ENCODE measurements around the gene PYGO1. TPM values are rescaled to one million over a fixed set of nuclear protein-coding genes. Genes with fewer than 3 reads are reported as not detected.
A peak's percentile ranks its signal among the peaks of the same experiment; 100 is the strongest.

Gene PYGO1
- total RNA-seq, 1 donor from 2014 or later = 0.02 TPM

DNA sequence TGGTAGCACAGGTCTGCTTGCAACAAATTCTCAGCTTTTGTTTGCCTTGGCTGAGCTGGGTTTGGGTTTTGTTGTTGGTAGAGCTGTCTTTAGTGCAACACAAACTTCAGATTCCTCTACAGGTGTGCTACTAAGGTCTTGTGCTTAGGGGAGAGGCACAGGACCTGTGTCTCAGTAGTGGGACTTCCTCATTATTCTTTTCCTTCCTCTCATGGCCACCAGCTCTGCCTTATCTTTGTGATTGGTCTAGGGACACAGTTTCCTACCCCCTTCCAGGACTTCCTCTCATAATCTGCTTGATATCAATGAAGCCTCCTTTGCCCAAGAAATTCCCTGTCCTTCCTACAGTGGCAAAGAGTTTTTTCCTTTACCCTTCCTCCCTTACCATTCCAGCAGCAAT, 55.2 kb downstream of the PYGO1 start:
- H3K27me3 Mint-ChIP-seq = peaks cover 2% of the 10 kb centered on the region
- no peaks in the 10 kb centered on the region for H3K36me3 Mint-ChIP-seq (ENCODE audit: low read depth)
- intact Hi-C loops (cut with micrococcal nuclease) = no loop called here
- H3K4me1 Mint-ChIP-seq = peaks cover 6% of the 10 kb centered on the region
- H3K9me3 Mint-ChIP-seq = no peaks in the 10 kb centered on the region
- DNase-seq = no peak
- H3K4me3 Mint-ChIP-seq = no peak overlapping the region
- no peak for TF ChIP-seq CTCF (IDR thresholded peaks at IDR 0.05)
- CTCF ChIA-PET = no interaction called here
- POLR2A ChIA-PET = no interaction called here
- ATAC-seq (ENCODE audit: low read depth) = no peak
- no peak overlapping the region for H3K27ac Mint-ChIP-seq

GRCh38 chr15:55530861-55531313, 57.3 kb downstream of the PYGO1 start:
- CTCF ChIA-PET = no interaction called here
- ATAC-seq (ENCODE audit: low read depth) (no peak), DNase-seq (no peak)
- Mint-ChIP-seq H3K27me3 (peaks cover 7% of the 10 kb centered on the region), H3K9me3 (peaks cover 2% of the 10 kb centered on the region), H3K27ac (no peak overlapping the region), H3K36me3 (ENCODE audit: low read depth) (no peaks in the 10 kb centered on the region), H3K4me1 (peaks cover 6% of the 10 kb centered on the region), H3K4me3 (no peak overlapping the region)
- POLR2A ChIA-PET = no interaction called here
- intact Hi-C loops (cut with micrococcal nuclease) = no loop called here
- TF ChIP-seq CTCF (IDR thresholded peaks at IDR 0.05) = no peak

DNA sequence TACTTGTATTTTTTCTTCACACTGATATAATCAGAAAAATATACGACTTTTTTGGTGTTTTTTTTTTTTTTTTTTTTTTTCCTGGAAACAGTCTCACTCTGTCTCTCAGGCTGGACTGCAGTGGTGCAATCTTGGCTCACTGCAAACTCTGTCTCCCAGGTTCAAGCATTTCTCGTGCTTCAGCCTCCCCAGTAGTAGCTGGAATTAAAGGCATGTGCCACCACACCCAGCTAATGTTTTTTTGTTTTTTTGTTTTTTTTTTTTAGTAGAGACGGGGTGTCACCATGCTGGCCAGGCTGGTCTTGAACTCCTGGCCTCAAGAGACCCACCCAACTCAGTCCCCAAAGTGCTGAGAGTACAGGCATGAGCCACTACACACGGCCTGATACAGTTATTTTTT, 59.3 kb downstream of the PYGO1 start:
- TF ChIP-seq CTCF (IDR thresholded peaks at IDR 0.05) = no peak
- Mint-ChIP-seq H3K9me3 (peaks cover 2% of the 10 kb centered on the region), H3K4me1 (peaks cover 2% of the 10 kb centered on the region), H3K27ac (no peak overlapping the region), H3K4me3 (no peak overlapping the region), H3K27me3 (peaks cover 19% of the 10 kb centered on the region), H3K36me3 (ENCODE audit: low read depth) (no peaks in the 10 kb centered on the region)
- ATAC-seq (ENCODE audit: low read depth) (no peak), DNase-seq (no peak)
- POLR2A ChIA-PET = no interaction called here
- intact Hi-C loops (cut with micrococcal nuclease) = loop anchor here (5.0 kb wide), 1 partner anchor 318 kb away; no protein-coding TSS in a partner anchor
- CTCF ChIA-PET = no interaction called here

DNA sequence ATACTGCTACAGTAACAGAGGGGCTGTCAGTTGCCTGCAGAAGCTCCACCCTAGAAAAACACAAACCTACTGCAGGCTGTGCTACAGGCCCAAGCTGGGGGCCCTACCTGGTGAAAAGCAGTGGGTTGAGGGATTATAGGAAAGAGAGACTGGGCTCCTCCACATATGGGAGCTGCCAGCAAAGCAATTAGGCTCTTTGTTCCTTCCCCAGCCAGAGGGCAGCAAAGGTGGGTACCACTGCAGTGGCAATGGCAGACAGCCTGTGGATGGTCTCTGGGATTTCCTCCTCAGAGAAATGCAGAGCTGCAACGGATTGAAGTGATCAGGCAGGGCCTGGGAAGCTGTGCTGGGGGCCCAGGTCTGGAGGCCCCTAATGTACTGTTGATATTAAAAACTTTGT, 61.0 kb downstream of the PYGO1 start:
- ATAC-seq (ENCODE audit: low read depth) = no peak
- intact Hi-C loops (cut with micrococcal nuclease) = loop anchor here (5.0 kb wide), 1 partner anchor 320 kb away; no protein-coding TSS in a partner anchor
- no peak for TF ChIP-seq CTCF (IDR thresholded peaks at IDR 0.05)
- ChIA-PET CTCF (no interaction called here), POLR2A (no interaction called here)
- Mint-ChIP-seq H3K27ac (no peak overlapping the region), H3K4me1 (no peaks in the 10 kb centered on the region), H3K36me3 (ENCODE audit: low read depth) (no peaks in the 10 kb centered on the region), H3K27me3 (peaks cover 28% of the 10 kb centered on the region), H3K4me3 (no peak overlapping the region), H3K9me3 (peaks cover 2% of the 10 kb centered on the region)
- DNase-seq = no peak

- ATAC-seq (ENCODE audit: low read depth) (peak; percentile 42), DNase-seq (no peak)
- intact Hi-C loops (cut with micrococcal nuclease) = loop anchor here (1.0 to 5.0 kb wide), 2 partner anchors 115 to 321 kb away; no protein-coding TSS in a partner anchor
- ChIA-PET CTCF (interaction anchor here (0.5 to 1.5 kb wide), 3 partner anchors 9 to 285 kb away, joined by 3 to 4 read pairs (median 4); no protein-coding TSS in a partner anchor), POLR2A (no interaction called here)
- H3K4me1 Mint-ChIP-seq = no peaks in the 10 kb centered on the region
- TF ChIP-seq CTCF (IDR thresholded peaks at IDR 0.05) = no peak
- no peaks in the 10 kb centered on the region for H3K36me3 Mint-ChIP-seq (ENCODE audit: low read depth)
- no peak overlapping the region for H3K4me3 Mint-ChIP-seq
- H3K27ac Mint-ChIP-seq = no peak overlapping the region
- peaks cover 2% of the 10 kb centered on the region for H3K9me3 Mint-ChIP-seq
- peaks cover 28% of the 10 kb centered on the region for H3K27me3 Mint-ChIP-seq
These were observed 61.5 kb downstream of the PYGO1 start for GRCh38 chr15:55526559-55527036.
